ENCODE data around the gene YY1.
A peak's percentile ranks its signal among the peaks of the same experiment; 100 is the strongest.

Gene YY1

DNA sequence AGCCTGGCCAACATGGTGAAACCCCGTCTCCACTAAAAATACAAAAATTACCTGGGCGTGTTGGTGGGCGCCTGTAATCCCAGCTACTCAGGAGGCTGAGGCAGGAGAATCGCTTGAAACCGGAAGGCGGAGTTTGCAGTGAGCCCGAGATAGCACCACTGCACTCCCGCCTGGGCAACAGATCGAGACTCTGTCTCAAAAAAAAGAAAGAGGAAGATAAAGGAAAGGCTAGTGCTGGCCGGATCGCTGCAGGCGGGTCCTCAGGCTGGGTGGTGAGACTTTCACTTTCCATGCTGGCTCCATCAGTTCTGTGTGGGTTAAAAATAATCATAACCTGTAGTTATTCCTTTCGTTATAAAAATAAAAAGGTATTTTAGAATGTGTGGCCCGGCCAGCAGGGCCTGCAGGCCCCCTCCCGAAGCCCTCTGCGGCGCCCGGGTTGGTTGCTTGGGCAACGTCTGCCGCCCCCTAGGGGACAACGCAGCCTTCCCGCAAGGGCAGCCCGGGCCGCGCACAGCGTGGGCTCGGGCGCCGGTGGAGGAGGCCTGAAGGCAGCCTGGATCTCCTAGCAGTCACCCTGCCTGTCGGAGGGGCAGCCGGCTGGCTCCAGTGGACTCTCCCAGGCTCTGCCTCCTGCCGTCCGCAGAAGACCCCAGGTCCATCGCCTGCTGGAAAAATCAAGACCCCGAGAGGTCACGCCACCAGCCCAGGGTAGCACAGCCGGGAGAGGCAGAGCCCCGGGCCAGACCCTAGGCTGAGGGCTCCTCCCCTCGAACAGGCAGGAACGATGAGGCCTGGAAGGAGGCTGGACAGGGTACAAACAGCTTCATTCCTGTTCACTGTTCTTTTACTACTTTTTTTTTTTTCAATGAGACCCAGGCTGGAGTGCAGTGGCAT, 79.2 kb downstream of the YY1 start:
- peak; percentile 75 for DNase-seq

DNA sequence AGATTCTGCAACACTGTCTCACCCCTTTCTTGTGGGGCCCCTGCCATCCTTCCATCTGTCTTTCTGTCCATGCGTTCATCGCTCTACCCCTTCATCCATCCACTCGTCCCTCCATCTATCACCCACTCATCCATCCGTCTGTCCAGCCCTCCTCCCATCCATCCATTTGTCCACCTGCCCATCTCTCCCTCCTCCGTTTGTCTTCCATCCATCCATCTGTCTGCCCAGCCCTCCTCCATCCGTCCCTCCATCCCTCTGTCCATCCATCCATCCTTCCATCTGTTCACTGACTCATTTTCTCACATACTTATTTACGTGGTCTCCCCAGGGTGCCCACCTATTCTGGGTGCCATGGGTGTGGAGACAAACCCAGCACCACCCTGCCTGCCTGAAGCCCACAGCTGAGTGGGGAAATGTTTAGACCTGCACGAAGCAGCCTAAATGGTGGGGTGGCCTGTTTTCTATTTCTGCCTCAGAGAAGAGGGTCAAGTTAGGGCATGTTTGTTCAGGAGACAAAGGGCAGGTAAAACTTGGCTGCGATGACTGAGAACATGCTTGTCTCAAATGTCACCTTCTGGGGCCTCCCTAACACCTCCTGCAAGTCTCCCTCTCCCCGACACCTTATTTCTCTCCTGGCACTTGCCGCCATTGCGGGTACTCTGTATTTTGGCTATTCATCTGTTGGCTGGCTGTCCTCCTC, 81.4 kb downstream of the YY1 start:
- DNase-seq = no peak

DNA sequence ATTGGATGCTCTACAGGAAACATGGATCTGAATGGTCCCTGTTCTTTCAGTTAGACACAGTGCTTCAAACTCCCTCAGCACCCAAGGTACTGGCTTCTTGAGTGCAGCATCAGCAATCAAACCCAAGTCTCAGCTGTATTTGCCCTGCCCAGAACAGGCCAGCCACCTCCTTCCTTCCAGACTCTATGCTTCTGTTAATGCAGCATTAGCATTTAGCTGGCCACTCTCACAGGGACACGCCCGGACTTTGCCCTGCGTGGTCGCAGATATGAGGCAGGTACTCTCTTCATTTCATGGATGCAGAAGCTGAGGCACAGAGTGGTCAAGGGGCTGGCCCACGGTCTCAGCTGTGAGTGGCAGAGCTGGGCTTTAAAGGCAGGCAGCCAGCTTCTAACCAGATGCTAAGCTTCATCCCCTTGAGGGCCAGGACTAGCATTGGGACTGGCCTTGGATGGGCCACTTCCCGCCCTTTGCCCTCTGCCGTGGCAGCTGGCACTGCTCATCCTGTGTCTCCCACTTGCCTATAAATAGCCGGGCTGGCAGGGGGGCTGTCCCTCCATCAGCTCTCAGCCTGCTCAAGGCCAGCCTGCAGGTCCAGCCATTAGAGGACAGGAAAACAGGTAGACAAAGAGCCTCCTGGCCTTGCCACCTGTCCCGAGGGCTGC, 82.7 kb downstream of the YY1 start:
- DNase-seq = no peak

DNA sequence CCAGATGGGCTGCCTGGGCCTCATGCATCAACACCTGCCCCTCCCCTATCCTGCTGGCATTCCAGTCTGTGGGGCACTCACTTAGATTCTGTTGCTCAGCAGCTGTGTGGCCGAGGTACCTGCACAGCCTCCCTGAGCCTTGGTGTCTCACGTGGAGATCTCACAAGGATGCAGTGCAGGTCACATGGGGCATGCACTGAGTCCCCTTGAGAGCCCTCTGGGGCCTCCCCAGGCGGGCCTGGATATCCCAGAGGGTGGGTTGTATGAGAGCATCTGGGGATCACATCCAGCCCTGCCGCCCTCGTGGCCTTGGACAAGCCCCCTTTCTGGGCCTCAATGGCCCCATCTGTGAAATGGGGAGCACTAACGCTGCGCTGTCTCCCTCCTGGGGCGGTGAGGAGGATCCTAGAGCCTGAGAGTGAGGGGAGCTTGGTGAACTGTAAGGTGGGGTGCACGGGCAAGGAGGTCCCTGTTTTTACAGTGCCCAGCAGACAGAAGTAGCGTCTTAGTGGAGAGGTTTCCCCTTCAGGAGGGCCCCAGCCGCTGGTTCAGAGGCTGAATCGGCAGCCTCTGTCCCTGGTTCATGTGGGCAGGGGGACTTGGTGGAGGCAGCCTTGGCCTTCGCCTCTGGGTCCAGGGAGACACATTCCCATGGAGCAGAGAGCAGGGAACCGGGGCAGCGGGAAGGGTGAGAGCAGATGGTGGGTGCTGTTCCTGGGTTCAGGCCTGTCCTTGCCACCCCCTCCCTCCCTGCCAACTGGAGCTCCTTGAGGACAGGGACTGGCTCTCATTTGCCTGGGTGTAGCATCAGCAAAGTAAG, 83.4 kb downstream of the YY1 start:
- no peak for DNase-seq

DNA sequence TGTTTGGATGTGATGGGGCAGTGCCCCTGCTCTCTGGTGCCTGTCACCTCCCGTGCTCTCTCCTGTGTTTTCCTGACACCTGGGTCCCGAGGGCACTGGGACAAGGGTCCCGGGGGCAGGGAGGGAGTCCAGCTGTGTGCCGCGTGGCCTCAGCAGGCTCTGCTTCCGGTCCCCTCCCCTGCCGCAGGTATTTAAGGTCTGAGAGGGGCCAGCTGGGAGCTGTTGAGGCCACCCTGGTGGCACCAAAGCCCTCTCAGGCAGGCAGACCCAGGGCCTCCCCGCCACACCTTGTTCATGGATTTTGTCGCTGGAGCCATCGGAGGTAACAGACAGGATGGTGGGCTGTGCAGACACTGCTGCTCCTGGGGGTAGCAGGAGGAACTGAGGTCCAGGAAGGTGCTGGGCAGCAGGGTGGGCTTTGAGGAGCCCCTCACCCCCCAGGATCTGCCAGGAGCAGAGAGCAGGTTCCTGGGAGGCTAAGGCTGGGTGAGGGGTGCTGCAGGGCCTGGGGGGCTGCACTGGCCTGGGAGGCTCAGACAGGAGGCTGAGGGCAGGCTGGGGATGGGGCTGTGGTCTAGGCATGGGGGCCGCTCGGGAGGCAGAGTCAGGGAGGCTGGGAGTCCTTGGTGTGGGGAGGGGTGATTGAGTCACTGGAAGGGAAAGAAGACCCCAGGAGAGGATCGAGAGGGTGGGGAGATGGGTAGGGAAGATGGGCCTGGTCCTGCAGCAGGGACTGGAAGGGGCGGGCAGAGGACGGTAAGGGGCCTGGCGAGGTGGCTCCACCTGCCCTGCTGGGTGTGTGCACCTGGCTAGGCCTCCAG, 84.4 kb downstream of the YY1 start, which contains the start of gene SLC25A47:
TSS of gene SLC25A47 (plus strand) at position 219 of the 821 bp plus-strand sequence. CDS start at position 295, 76 bp downstream.
- no peak for DNase-seq

DNA sequence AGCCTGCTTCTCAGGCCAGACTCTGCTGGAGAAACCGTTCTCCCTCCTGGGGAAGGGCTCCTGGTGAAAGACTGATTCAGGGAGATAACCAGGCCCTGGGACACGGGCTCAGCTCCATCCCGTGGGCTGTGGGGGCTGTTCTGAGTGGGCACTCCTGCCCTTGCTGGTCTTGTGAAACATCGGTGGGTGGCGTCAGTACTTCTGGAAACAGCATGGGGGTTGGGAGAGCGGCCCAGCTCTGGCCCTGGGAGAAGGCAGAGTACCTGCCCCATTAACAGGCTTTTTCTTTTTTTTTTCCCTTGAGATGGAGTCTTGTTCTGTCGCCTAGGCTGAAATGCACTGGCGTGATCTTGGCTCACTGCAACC, 85.0 kb downstream of the YY1 start:
- DNase-seq = no peak

DNA sequence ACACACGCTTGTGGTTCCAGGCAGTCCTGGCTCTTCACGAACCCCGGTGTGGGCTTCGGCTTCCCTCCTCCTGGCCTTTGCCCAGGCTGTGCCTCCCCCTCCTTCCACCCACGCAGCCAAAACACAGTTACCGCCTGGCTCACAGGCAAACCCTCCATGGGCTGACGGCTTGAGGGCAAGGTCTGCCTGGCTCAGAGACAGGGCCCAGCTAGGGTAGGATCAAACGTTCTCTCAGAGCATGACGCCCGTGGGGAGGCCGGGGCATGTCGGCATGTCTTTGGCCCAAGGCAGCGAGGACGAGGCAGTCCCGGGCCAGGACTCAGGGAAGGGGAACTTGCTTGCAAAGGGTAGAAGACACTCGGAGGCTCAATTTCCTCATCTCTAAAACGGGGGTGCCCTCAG, 86.3 kb downstream of the YY1 start:
- DNase-seq = no peak

DNA sequence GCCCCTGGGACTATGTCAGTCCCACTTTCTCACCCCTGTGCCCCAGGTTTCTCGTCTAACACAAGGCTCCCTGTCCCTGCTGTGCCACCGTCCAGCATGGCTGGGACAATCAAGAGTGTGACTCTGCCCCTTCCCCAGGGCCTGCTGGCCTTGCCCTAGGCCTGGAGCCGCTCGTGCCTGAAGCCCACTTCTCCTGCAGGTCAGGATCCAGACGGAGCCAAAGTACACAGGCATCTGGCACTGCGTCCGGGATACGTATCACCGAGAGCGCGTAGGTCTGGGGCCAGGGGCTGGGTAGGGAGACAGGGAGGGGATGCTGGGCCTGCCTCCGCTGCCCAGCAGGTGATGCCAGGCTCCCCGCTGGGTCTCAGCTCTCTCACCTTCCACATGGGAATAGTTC, 87.0 kb downstream of the YY1 start:
- DNase-seq = no peak

DNA sequence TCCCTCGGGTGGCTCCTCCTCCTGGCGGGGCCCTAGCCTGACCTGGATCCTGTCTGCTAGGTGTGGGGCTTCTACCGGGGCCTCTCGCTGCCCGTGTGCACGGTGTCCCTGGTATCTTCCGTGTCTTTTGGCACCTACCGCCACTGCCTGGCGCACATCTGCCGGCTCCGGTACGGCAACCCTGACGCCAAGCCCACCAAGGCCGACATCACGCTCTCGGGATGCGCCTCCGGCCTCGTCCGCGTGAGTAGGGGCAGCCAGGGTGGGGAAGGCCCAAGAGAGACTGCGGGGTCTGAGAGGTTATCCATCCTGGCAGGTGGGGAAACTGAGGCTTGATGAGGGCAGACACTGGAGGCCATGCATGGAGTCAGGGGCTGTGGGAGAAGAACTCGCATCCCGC, 88.2 kb downstream of the YY1 start:
- DNase-seq = no peak

DNA sequence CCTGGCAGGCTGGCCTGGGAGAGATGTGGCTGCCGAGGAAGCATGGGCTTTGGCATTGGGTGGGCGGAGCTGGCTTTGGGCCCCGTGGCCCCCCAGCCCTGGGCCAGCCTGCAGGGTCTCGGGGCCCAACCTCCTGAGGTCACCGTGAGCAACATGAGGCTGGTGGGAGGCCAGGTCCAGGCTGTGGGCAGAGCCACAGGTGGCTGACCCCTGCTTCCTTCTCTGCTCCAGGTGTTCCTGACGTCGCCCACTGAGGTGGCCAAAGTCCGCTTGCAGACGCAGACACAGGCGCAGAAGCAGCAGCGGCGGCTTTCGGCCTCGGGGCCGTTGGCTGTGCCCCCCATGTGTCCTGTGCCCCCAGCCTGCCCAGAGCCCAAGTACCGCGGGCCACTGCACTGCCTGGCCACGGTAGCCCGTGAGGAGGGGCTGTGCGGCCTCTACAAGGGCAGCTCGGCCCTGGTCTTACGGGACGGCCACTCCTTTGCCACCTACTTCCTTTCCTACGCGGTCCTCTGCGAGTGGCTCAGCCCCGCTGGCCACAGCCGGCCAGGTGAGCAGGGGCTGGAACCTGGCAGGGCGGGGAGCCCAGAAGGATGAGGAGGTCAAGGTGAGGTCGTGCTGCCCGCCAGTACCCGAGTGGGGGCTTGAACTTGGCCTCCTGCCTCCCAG, 89.7 kb downstream of the YY1 start:
- no peak for DNase-seq

DNA sequence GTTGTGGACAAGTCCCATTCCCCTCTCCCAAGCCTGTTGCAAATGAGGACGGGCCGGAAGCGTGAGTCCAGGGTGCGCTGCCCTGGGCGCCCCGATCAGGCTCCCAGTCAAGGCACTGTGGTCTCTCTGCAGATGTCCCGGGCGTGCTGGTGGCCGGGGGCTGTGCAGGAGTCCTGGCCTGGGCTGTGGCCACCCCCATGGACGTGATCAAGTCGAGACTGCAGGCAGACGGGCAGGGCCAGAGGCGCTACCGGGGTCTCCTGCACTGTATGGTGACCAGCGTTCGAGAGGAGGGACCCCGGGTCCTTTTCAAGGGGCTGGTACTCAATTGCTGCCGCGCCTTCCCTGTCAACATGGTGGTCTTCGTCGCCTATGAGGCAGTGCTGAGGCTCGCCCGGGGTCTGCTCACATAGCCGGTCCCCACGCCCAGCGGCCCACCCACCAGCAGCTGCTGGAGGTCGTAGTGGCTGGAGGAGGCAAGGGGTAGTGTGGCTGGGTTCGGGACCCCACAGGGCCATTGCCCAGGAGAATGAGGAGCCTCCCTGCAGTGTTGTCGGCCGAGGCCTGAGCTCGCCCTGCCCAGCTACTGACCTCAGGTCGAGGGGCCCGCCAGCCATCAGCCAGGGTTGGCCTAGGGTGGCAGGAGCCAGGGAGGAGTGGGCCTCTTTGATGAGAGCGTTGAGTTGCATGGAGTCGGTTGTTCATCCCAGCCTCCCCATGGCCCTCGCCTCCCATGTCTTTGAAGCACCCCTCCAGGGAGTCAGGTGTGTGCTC, 90.5 kb downstream of the YY1 start:
- no peak for DNase-seq

DNA sequence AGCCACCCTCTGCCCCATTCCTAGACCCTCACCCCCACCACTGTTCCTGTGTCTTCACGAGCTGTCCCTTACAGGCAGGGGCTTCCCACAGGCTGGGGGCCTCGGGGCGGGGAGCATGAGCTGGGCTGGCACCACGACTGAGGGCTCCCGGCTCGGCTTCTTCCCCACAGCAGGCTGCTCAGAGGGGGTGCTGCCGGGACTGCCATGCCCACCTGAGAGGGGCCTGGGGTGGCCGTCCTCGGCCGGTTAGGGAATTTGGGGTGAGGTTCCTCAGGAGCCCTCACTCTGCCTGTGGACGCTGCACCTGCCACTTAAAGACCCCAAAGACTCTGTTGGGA, 91.0 kb downstream of the YY1 start:
- no peak for DNase-seq

DNA sequence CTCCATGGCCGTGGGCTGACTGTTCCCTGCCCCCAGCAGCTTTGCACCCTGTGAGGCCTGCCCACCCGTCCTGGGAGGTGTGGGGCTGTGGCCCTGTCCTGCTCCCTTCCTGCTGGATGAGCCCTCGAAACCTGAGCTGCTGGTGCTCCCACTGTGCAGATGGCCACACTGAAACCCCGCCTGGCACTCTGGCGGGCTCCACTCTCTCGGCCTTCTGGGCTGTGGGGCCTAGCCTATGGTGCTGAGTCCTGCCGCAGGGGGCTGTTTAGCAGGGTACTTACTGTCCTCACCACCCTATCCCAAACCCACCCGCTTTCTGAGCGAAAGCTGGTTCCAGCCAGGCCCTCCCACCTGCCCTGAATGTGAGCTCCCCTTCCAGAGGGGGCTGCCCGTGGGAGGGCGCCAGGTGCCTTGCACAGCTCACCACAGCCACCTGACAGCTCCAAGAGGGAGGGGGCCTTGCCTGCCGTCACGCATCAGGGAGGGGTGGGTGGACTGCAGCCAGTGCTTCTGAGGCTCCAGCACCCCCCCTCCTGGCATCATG, 91.5 kb downstream of the YY1 start:
- no peak for DNase-seq

DNA sequence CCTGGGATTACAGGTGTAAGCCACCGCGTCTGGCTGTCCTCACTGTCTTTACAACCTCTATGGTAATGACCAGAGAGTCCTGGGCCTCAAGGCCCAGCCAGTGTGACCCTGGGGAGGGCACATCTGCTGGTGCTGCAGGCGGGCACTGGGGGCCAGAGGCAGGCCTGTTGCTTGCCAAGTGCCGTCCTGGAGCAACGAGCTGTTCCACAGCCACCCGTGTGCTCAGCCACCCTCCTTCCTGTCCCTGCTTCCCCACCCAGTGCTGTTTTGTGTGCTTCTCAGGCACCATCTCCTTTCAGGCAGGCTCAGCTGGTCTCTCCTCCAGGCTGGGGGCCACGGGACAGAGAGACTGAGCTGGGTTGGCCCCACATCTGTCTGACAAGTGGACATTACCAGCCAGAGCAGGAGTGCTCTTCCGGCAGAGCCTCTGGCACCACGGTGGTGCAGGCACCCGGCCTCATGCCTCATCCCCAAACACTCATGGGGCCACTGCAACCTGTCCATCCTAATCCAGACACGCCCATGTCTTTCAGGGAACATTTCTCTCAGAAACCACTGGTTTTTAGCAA, 93.2 kb downstream of the YY1 start:
- no peak for DNase-seq

Data from CD4-positive, alpha-beta T cell treated with Interleukin-12 subunit alpha and Interleukin-12 subunit beta, for 1 hour (primary cell).